K562 (cell line): Measurements from ENCODE around the gene KNDC1. TPM values are rescaled to one million over a fixed set of nuclear protein-coding genes. Genes with fewer than 3 reads are reported as not detected.

ENCODE experiments used
- ATAC-seq: fragments of 200-7000 bp; cut with Tn5 transposase; 3 replicates; pipeline ENCODE4 v1.9.1; 2020; ENCODE audit warnings: moderate library complexity
- BruUV-seq: library from RNA; stranded (reverse); fragments of 400-500 nt; replicated peaks from 2 replicates; lab custom pipeline; 2021; lab: Mats Ljungman, UMichigan
- CTCF ChIA-PET: fragments of 300-600 bp; formaldehyde crosslinking; extraction: SDS; loops from one replicate; lab custom pipeline; 2021; ENCODE audit warnings: low intra/inter-chr PET ratio; lab: Yijun Ruan, JAX
- POLR2A ChIA-PET: fragments of 300-600, 350-650 bp; sonication (Branson Sonifier 250); formaldehyde crosslinking; extraction: SDS; loops from one replicate; lab custom pipeline; 2021; ENCODE audit warnings: antibody characterized with exemption, inconsistent platforms; lab: Yijun Ruan, JAX
- DNase-seq, 4 experiments: peaks; one replicate each; pipeline versions ENCODE4 v3.0.0 to v3.0.0-alpha.2; 2011 to 2018; ENCODE audit warnings: low spot score in 3 of 4, mixed read lengths in 3 of 4; ENCODE audit errors: extremely low read depth in 1 of 4
- FAIRE-seq: peaks from 2 replicates; lab custom pipeline; 2011; peaks lifted over from hg19 to GRCh38; lab: Jason Lieb, UNC
- H2AFZ ChIP-seq: 2 replicates; pipeline ENCODE4 v1.6.0; 2011; ENCODE audit warnings: low read depth, low read length, control low read depth, inconsistent platforms
- H3K27ac ChIP-seq: fragments of 200-600 bp; 3 replicates; pipeline ENCODE4 v1.8.0; 2011; ENCODE audit warnings: low read depth, mild to moderate bottlenecking, control low read depth, inconsistent platforms, low read length, moderate library complexity, mixed read lengths; ENCODE audit errors: extremely low read depth
- H3K27me3 ChIP-seq, 2 experiments: fragments of 300-600 bp in 1 of 2; 2 replicates in 1 of 2; 3 replicates in 1 of 2; pipeline versions ENCODE4 v1.6.0 to v1.8.0; 2011; ENCODE audit warnings: inconsistent platforms in 2 of 2, low read length in 2 of 2, mild to moderate bottlenecking in 1 of 2, mixed read lengths in 1 of 2, moderate library complexity in 1 of 2; ENCODE audit not compliant: control insufficient read depth in 2 of 2, insufficient read depth in 2 of 2
- H3K36me3 ChIP-seq: fragments of 300-600 bp; 3 replicates; pipeline ENCODE4 v1.8.0; 2011; ENCODE audit warnings: mild to moderate bottlenecking, low read length, inconsistent platforms; ENCODE audit not compliant: control insufficient read depth, insufficient read depth
- H3K4me1 ChIP-seq, 2 experiments: fragments of 200-600 bp in 1 of 2; replicated peaks in 1 of 2; 2 replicates in 1 of 2; 3 replicates in 1 of 2; pipeline versions ENCODE4 v1.5.1 to v1.8.0; 2011; ENCODE audit warnings: inconsistent platforms in 2 of 2, low read length in 2 of 2, mild to moderate bottlenecking in 1 of 2, mixed read lengths in 1 of 2, moderate library complexity in 1 of 2; ENCODE audit not compliant: control insufficient read depth in 2 of 2, insufficient read depth in 2 of 2
- H3K4me2 ChIP-seq: 2 replicates; pipeline ENCODE4 v1.6.1; 2011; ENCODE audit warnings: low read length, control low read depth, inconsistent platforms, mixed read lengths; ENCODE audit not compliant: insufficient read depth
- H3K4me3 ChIP-seq: fragments of 200-600 bp; sonication (generic), shearing (Covaris generic); 2 replicates; pipeline ENCODE4 v1.5.1; 2016; ENCODE audit warnings: control low read depth, inconsistent platforms
- H3K79me2 ChIP-seq: fragments of 200-600 bp; 3 replicates; pipeline ENCODE4 v1.8.0; 2011; ENCODE audit warnings: low read length, inconsistent platforms; ENCODE audit not compliant: control insufficient read depth, insufficient read depth
- H3K9ac ChIP-seq, 2 experiments: 2 replicates each; pipeline versions ENCODE4 v1.6.0 to v1.6.1; 2011; ENCODE audit warnings: low read depth in 2 of 2, low read length in 2 of 2, control low read depth in 1 of 2, inconsistent platforms in 1 of 2, mild to moderate bottlenecking in 1 of 2, mixed read lengths in 1 of 2; ENCODE audit not compliant: insufficient read depth in 1 of 2
- H3K9me1 ChIP-seq: one replicate; pipeline ENCODE4 v1.6.0; 2011; ENCODE audit warnings: inconsistent platforms, mild to moderate bottlenecking, low read length, moderate library complexity; ENCODE audit not compliant: control insufficient read depth, insufficient read depth
- H3K9me3 ChIP-seq: replicated peaks from 2 replicates; pipeline ENCODE4 v1.5.1; 2011; ENCODE audit warnings: low read depth, low read length, inconsistent platforms; ENCODE audit not compliant: control insufficient read depth, insufficient read depth
- H4K20me1 ChIP-seq: replicated peaks from 2 replicates; pipeline ENCODE4 v1.6.1; 2011; ENCODE audit warnings: low read length, inconsistent platforms, mixed read lengths; ENCODE audit not compliant: control insufficient read depth, insufficient read depth
- E2F5 ChIP-seq: sonication (generic); formaldehyde crosslinking; IDR thresholded peaks from 2 replicates; pipeline ENCODE4 v1.8.0; 2022; ENCODE audit warnings: mild to moderate bottlenecking, missing genetic modification reagents
- HCFC1 ChIP-seq: IDR thresholded peaks from 2 replicates; pipeline ENCODE4 v1.6.1; 2012; ENCODE audit warnings: low read depth, low read length, improper control_type of control experiment
- HEY1 ChIP-seq: fragments of 250-450 bp; sonication (Bioruptor Pico); IDR thresholded peaks from 2 replicates; pipeline ENCODE4 v1.5.0; 2020; ENCODE audit warnings: mild to moderate bottlenecking, moderate library complexity, borderline replicate concordance
- HINFP ChIP-seq: fragments of 450-650 bp; conservative IDR thresholded peaks from 2 replicates; pipeline ENCODE4 v1.6.1; 2016; ENCODE audit warnings: missing genetic modification characterization, low read depth, mild to moderate bottlenecking, control low read depth, missing compliant biosample characterization
- HNRNPK ChIP-seq: fragments of 200-400 bp; formaldehyde crosslinking; IDR thresholded peaks from one replicate; pipeline ENCODE4 v1.6.1; 2018; ENCODE audit warnings: mild to moderate bottlenecking, low read depth, low read length; ENCODE audit not compliant: poor library complexity, severe bottlenecking
- KDM4B ChIP-seq, 2 experiments: fragments of 450-650 bp in 1 of 2; sonication (generic) in 1 of 2; IDR thresholded peaks; 2 replicates each; pipeline ENCODE4 v1.6.1; 2016 to 2017; ENCODE audit warnings: borderline replicate concordance in 2 of 2, antibody characterized with exemption in 1 of 2, low read depth in 1 of 2, mild to moderate bottlenecking in 1 of 2
- POLR2AphosphoS5 ChIP-seq: IDR thresholded peaks from 2 replicates; pipeline ENCODE4 v1.6.1; 2011; ENCODE audit warnings: mild to moderate bottlenecking, low read depth, low read length, moderate library complexity; ENCODE audit not compliant: control insufficient read depth, insufficient read depth
- SAFB ChIP-seq: fragments of 200-400 bp; formaldehyde crosslinking; IDR thresholded peaks from 2 replicates; pipeline ENCODE4 v1.6.1; 2017; ENCODE audit warnings: low read depth, low read length, borderline replicate concordance
- XRCC5 ChIP-seq: fragments of 200-400 bp; formaldehyde crosslinking; IDR thresholded peaks from 2 replicates; pipeline ENCODE4 v1.6.1; 2017; ENCODE audit warnings: low read depth, mild to moderate bottlenecking, low read length
- ZNF124 ChIP-seq: sonication (generic); formaldehyde crosslinking; IDR thresholded peaks from 2 replicates; pipeline ENCODE4 v1.8.1; 2022; ENCODE audit warnings: missing genetic modification reagents
- ZNF280A ChIP-seq: fragments of 450-650 bp; IDR thresholded peaks from 2 replicates; pipeline ENCODE4 v1.6.1; 2018; ENCODE audit warnings: mild to moderate bottlenecking, low read depth; ENCODE audit not compliant: partially characterized antibody
- ZNF57 ChIP-seq: fragments of 450-650 bp; formaldehyde crosslinking; IDR thresholded peaks from 2 replicates; pipeline ENCODE4 v1.4.0; 2020; ENCODE audit warnings: mild to moderate bottlenecking, moderate library complexity
- WGBS: fragments of 100-300 bp; shearing (Covaris generic); methylation state at CpG from one replicate; pipeline ENCODE4 v1.1.6; 2016; ENCODE audit warnings: low coverage, mixed read lengths; ENCODE audit not compliant: insufficient coverage; ENCODE audit errors: missing lambda C conversion rate; 5-methylcytosine and 5-hydroxymethylcytosine counted together
- in situ Hi-C: fragments of 300-500 bp; cut with MboI; formaldehyde crosslinking; loops from 4 replicates; pipeline ENCODE4 v1.15.0; 2018; ENCODE audit warnings: inconsistent platforms, mixed read lengths
- intact Hi-C: fragments of 100-400 bp; cut with micrococcal nuclease; formaldehyde crosslinking; loops from 2 replicates; pipeline ENCODE4 v1.14.2; 2022
- polyA plus RNA-seq, 8 experiments: library from polyadenylated mRNA; depleted of rRNA in 4 of 8; stranded (reverse) in 5 of 8; unstranded in 3 of 8; fragments of >200 nt; fragmentation: Nextera tagmentation in 2 of 8; fragmentation: Illumina TruSeq in 1 of 8; extraction: Ambion mirVana in 2 of 8; extraction: Trizol in 1 of 8; gene quantifications; 2 replicates each; pipeline versions ENCODE4 v1.2.1 to v1.2.3, GENCODE V29; 2011 to 2014; ENCODE audit warnings: inconsistent platforms in 1 of 8, missing spikeins in 1 of 8
- total RNA-seq, 7 experiments: library from RNA; depleted of rRNA in 6 of 7; stranded (reverse); fragments of >200 nt in 6 of 7; fragmentation: Illumina TruSeq in 2 of 7; extraction: Trizol in 2 of 7; gene quantifications; 2 replicates each; pipeline versions ENCODE4 v1.2.1 to v1.2.3, GENCODE V29; 2011 to 2021; ENCODE audit warnings: low replicate concordance in 1 of 7
- TF ChIP-seq, protein P1 (sequence below), 2 experiments: IDR thresholded peaks; 2 replicates each; pipeline ENCODE4 v1.6.1; 2011; ENCODE audit warnings: borderline replicate concordance in 1 of 2, control low read depth in 1 of 2, low read depth in 1 of 2, low read length in 1 of 2, mild to moderate bottlenecking in 1 of 2, mixed read lengths in 1 of 2, moderate library complexity in 1 of 2; ENCODE audit not compliant: insufficient read depth in 1 of 2, insufficient read length in 1 of 2, poor library complexity in 1 of 2, severe bottlenecking in 1 of 2; ENCODE audit errors: extremely low read depth in 1 of 2

Gene KNDC1
- total and polyA plus RNA-seq, 9 of the 15 experiments (the other 6 are each of a cell fraction or from before 2014, with no cell fraction given): 0.07 to 0.26 (median 0.11) TPM; not detected in 6

DNA sequence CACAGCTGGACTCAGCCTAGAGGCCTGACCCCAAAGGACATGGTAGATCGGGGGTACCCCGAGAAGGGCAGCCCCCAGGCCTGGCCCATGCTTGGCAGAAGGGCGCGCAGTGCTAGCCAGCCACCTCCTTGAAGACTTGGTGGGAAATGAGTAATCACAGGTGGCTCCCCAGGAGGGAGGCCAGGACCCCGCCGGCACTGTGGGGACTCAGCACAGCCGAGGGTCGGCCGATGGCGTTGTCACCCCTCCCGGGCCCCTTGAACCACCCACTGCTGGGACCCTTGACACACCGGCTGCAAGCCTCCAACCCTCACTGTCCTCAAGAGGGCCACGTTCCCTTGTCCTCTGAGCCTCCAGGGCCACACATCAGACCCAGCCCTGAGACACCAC lies 44.6 kb upstream of the KNDC1 start:
- in situ Hi-C loops: loop anchor here (25.0 kb wide), 1 partner anchor 453 kb away; no protein-coding TSS in a partner anchor

More for the DNA sequence above, 44.6 kb upstream of the KNDC1 start:
- no TSS peak for BruUV-seq
- Histone ChIP-seq H3K4me2 (no peak overlapping the region), H3K79me2 (no peaks in the 10 kb centered on the region), H3K27me3 (peaks cover 0 to 8% of the 10 kb centered on the region in 2 experiments; a peak in 2 of 5 replicates), H3K4me3 (no peak overlapping the region), H4K20me1 (no peaks in the 10 kb centered on the region), H3K4me1 (no peaks in the 10 kb centered on the region), H2AFZ (no peak overlapping the region), H3K9me1 (no peaks in the 10 kb centered on the region), H3K36me3 (no peaks in the 10 kb centered on the region), H3K27ac (no peak overlapping the region), H3K9ac (no peak overlapping the region), H3K9me3 (no peaks in the 10 kb centered on the region)
- intact Hi-C loops: no loop called here
- ChIA-PET CTCF (no interaction called here), POLR2A (no interaction called here)
- no peak for TF ChIP-seq HINFP
- no peak for TF ChIP-seq ZNF280A
- no peak for TF ChIP-seq HEY1
- TF ChIP-seq, protein P1, sequence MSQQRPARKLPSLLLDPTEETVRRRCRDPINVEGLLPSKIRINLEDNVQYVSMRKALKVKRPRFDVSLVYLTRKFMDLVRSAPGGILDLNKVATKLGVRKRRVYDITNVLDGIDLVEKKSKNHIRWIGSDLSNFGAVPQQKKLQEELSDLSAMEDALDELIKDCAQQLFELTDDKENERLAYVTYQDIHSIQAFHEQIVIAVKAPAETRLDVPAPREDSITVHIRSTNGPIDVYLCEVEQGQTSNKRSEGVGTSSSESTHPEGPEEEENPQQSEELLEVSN (IDR thresholded peaks at IDR 0.05; ENCODE audit: borderline replicate concordance in 1 of 2, extremely low read depth in 1 of 2, insufficient read depth in 1 of 2, insufficient read length in 1 of 2, low read depth in 1 of 2, low read length in 1 of 2, poor library complexity in 1 of 2, severe bottlenecking in 1 of 2): no peak
- TF ChIP-seq SAFB: no peak
- TF ChIP-seq ZNF57 (CRISPR knock-in tag): no peak
- no peak for TF ChIP-seq E2F5
- no peak for TF ChIP-seq ZNF124 (CRISPR knock-in tag)
- TF ChIP-seq XRCC5: no peak
- TF ChIP-seq HCFC1: no peak
- TF ChIP-seq POLR2AphosphoS5: no peak
- no peak for TF ChIP-seq KDM4B (IDR thresholded peaks at IDR 0.05; ENCODE audit: borderline replicate concordance in 2 of 2, low read depth in 1 of 2)
- TF ChIP-seq HNRNPK: no peak
- no peak for FAIRE-seq
- DNase-seq: no peak
- WGBS: 2% methylated on average over 8 of the region's 13 CpGs
- no peak for ATAC-seq
